DND-41 (cell line): ENCODE data around the gene PTGES.
"Not testable (repeated sequence)": the region's sequence is repeated elsewhere in the genome, so short reads cannot be mapped to it uniquely, and the experiment has no call there.

Experiments used
- ATAC-seq: fragments of 200-7000 bp; cut with Tn5 transposase; 3 replicates; pipeline ENCODE4 v1.9.1; 2021; ENCODE audit warnings: low read depth; ENCODE audit not compliant: insufficient read depth
- DNase-seq: peaks from one replicate; pipeline ENCODE4 v3.0.0-alpha.2; 2020
- H2AFZ ChIP-seq: 2 replicates; pipeline ENCODE4 v1.6.0; 2012; ENCODE audit warnings: low read depth, low read length
- H3K27ac ChIP-seq: 2 replicates; pipeline ENCODE4 v1.5.1; 2012; ENCODE audit warnings: low read length, inconsistent platforms
- H3K27me3 ChIP-seq: fragments of 200-600 bp; sonication (generic); 2 replicates; pipeline ENCODE4 v1.6.0; 2012; ENCODE audit warnings: low read length, mild to moderate bottlenecking, inconsistent platforms; ENCODE audit not compliant: insufficient read depth, poor library complexity
- H3K36me3 ChIP-seq: 2 replicates; pipeline ENCODE4 v1.5.1; 2012; ENCODE audit warnings: low read length, inconsistent platforms; ENCODE audit not compliant: insufficient read depth
- H3K4me1 ChIP-seq: 2 replicates; pipeline ENCODE4 v1.5.1; 2012; ENCODE audit warnings: mild to moderate bottlenecking, low read length; ENCODE audit not compliant: insufficient read depth
- H3K4me2 ChIP-seq: 2 replicates; pipeline ENCODE4 v1.6.0; 2012; ENCODE audit warnings: mild to moderate bottlenecking, moderate library complexity, low read length, inconsistent platforms; ENCODE audit not compliant: insufficient read depth
- H3K4me3 ChIP-seq, 2 experiments: fragments of 200-600 bp in 1 of 2; shearing (Covaris generic) in 1 of 2; 2 replicates each; pipeline ENCODE4 v1.5.1; 2012 to 2016; ENCODE audit warnings: inconsistent platforms in 2 of 2, low read length in 2 of 2, mild to moderate bottlenecking in 2 of 2, low read depth in 1 of 2, moderate library complexity in 1 of 2
- H3K79me2 ChIP-seq: 2 replicates; pipeline ENCODE4 v1.6.0; 2012; ENCODE audit warnings: low read length, inconsistent platforms; ENCODE audit not compliant: insufficient read depth
- H3K9ac ChIP-seq: 2 replicates; pipeline ENCODE4 v1.6.0; 2012; ENCODE audit warnings: low read depth, mild to moderate bottlenecking, inconsistent platforms, low read length, moderate library complexity
- H3K9me3 ChIP-seq: 2 replicates; pipeline ENCODE4 v1.5.1; 2012; ENCODE audit warnings: low read length, moderate library complexity, mild to moderate bottlenecking, inconsistent platforms; ENCODE audit not compliant: insufficient read depth, severe bottlenecking
- H4K20me1 ChIP-seq: 2 replicates; pipeline ENCODE4 v1.6.0; 2012; ENCODE audit warnings: low read length; ENCODE audit not compliant: insufficient read depth
- EZH2 ChIP-seq: IDR thresholded peaks from 3 replicates; pipeline ENCODE4 v1.6.1; 2012; ENCODE audit warnings: borderline replicate concordance, low read depth, mild to moderate bottlenecking, moderate library complexity, low read length, inconsistent platforms; ENCODE audit not compliant: severe bottlenecking
- TF ChIP-seq, protein P1 (sequence below): IDR thresholded peaks from 2 replicates; pipeline ENCODE4 v1.5.1; 2012; ENCODE audit warnings: borderline replicate concordance, low read length, moderate library complexity, mild to moderate bottlenecking; ENCODE audit not compliant: poor library complexity, severe bottlenecking; ENCODE audit errors: extremely low read depth

Gene PTGES

DNA sequence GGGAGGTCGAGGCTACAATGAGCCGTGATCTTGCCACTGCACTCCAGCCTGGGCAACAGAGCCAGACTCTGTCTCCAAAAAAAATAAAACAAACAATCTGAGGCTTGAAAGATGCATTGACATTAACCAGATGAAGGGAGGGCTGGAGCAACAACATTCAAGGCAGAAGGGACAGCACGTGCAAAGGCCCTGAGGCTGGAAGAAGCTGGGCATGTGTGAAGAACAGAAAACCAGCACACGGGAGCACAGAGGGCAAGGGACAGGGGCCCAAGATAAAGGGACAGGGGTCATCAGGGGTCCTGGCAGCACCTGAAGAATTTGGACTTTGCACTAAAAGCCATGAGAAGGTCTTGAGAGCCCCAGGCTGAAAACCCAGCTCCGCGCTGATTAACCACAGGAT, 3.3 kb downstream of the PTGES start:
- Histone ChIP-seq H3K36me3 (no peaks in the 10 kb centered on the region), H3K9ac (no peak overlapping the region), H3K4me2 (no peak overlapping the region), H2AFZ (no peak overlapping the region), H3K4me3 (no peak overlapping the region), H3K79me2 (no peaks in the 10 kb centered on the region), H4K20me1 (no peaks in the 10 kb centered on the region), H3K27me3 (peaks cover 3% of the 10 kb centered on the region), H3K9me3 (no peaks in the 10 kb centered on the region), H3K4me1 (no peaks in the 10 kb centered on the region), H3K27ac (no peak overlapping the region)
- no peak for ATAC-seq
- DNase-seq, result no peak
- TF ChIP-seq EZH2, result no peak
- TF ChIP-seq, protein P1, sequence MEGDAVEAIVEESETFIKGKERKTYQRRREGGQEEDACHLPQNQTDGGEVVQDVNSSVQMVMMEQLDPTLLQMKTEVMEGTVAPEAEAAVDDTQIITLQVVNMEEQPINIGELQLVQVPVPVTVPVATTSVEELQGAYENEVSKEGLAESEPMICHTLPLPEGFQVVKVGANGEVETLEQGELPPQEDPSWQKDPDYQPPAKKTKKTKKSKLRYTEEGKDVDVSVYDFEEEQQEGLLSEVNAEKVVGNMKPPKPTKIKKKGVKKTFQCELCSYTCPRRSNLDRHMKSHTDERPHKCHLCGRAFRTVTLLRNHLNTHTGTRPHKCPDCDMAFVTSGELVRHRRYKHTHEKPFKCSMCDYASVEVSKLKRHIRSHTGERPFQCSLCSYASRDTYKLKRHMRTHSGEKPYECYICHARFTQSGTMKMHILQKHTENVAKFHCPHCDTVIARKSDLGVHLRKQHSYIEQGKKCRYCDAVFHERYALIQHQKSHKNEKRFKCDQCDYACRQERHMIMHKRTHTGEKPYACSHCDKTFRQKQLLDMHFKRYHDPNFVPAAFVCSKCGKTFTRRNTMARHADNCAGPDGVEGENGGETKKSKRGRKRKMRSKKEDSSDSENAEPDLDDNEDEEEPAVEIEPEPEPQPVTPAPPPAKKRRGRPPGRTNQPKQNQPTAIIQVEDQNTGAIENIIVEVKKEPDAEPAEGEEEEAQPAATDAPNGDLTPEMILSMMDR, result no peak

- H3K9ac ChIP-seq, H3K27ac ChIP-seq, H3K79me2 ChIP-seq, H3K27me3 ChIP-seq, H2AFZ ChIP-seq, H3K4me1 ChIP-seq, H4K20me1 ChIP-seq, ATAC-seq, H3K9me3 ChIP-seq, H3K4me3 ChIP-seq, DNase-seq, H3K36me3 ChIP-seq, H3K4me2 ChIP-seq: not testable (repeated sequence)
These were observed 3.8 kb downstream of the PTGES start for GRCh38 chr9:129749052-129749451.

DNA sequence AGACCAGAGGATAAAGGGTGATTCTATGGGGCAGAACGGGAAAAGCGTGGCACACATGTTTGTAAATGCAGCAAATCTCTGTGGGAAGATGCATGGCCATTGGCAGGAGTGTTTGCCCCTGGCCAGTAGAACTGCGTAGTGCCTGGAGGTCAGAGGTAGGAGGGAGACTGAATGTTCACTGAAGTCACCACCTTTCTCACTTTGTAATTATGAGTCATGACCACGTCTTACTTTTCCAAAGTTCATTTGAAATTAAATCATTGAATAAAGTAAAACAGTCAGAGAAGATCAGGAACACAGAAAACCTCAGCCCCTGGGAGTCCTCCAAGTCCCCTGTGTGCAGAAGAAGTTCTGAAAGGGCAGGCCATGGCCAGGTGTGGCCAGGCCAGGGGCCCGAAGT, 4.6 kb downstream of the PTGES start:
- Histone ChIP-seq H3K9ac (no peak overlapping the region), H3K79me2 (no peaks in the 10 kb centered on the region)

DNA sequence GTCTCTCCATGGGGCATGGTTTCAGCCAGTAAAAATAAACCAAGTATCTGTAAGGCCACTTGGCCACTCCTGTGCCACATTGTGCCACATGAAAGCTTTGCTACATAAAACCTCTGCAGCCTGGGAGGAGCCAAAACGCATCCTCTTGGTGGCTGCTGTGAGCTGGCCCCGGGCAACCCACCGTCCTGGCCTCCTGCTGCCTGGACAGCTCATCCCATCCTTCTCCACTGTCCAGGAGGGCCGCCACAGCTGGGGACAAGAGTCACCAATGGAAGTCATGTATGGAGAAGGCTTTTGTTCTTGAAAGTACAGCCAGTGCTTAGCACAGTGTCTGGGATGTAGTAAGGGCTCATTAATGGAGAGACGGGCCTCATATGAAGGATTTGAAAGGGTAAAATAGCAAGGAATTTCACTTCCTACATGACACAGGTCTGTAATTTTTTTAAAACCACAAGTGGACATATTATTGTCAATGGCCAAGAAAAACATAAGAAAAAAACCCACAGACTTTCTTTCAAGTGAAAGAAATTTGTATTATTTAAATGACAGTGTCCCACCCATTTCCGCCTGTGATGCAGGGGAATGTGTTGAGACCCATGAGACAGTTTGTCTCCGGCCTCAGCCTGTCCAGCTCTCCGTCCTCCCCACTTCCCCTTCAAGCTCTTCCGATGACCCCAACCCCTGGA, 6.6 kb downstream of the PTGES start:
- Histone ChIP-seq H3K36me3 (no peaks in the 10 kb centered on the region), H3K4me1 (no peaks in the 10 kb centered on the region), H3K9ac (no peak overlapping the region), H4K20me1 (no peaks in the 10 kb centered on the region), H3K4me3 (no peak overlapping the region), H3K9me3 (no peaks in the 10 kb centered on the region), H2AFZ (no peak overlapping the region), H3K27ac (no peak overlapping the region), H3K79me2 (no peaks in the 10 kb centered on the region), H3K4me2 (no peak overlapping the region), H3K27me3 (peaks cover 4% of the 10 kb centered on the region)
- TF ChIP-seq, protein P1, result no peak
- no peak for TF ChIP-seq EZH2
- ATAC-seq (no peak), DNase-seq (no peak)

More for the DNA sequence above, 4.6 kb downstream of the PTGES start:
- H4K20me1 ChIP-seq, result no peaks in the 10 kb centered on the region
- no peak overlapping the region for H2AFZ ChIP-seq
- ATAC-seq (no peak), DNase-seq (no peak)
- TF ChIP-seq EZH2, result no peak
- TF ChIP-seq, protein P1, result no peak
- no peaks in the 10 kb centered on the region for H3K9me3 ChIP-seq
- no peak overlapping the region for H3K4me2 ChIP-seq
- no peak overlapping the region for H3K4me3 ChIP-seq
- H3K27ac ChIP-seq, result no peak overlapping the region
- H3K27me3 ChIP-seq, result no peaks in the 10 kb centered on the region
- no peaks in the 10 kb centered on the region for H3K36me3 ChIP-seq
- no peaks in the 10 kb centered on the region for H3K4me1 ChIP-seq
